ENCODE data around the gene NOTCH1. TPM values are rescaled to one million over a fixed set of nuclear protein-coding genes. Genes with fewer than 3 reads are reported as not detected.

NOTCH1 gene
- total and polyA plus RNA-seq, 2 of the 8 experiments (the other 6 are each of a cell fraction or from before 2014, with no cell fraction given), result 6.9 to 55.6 TPM

DNA sequence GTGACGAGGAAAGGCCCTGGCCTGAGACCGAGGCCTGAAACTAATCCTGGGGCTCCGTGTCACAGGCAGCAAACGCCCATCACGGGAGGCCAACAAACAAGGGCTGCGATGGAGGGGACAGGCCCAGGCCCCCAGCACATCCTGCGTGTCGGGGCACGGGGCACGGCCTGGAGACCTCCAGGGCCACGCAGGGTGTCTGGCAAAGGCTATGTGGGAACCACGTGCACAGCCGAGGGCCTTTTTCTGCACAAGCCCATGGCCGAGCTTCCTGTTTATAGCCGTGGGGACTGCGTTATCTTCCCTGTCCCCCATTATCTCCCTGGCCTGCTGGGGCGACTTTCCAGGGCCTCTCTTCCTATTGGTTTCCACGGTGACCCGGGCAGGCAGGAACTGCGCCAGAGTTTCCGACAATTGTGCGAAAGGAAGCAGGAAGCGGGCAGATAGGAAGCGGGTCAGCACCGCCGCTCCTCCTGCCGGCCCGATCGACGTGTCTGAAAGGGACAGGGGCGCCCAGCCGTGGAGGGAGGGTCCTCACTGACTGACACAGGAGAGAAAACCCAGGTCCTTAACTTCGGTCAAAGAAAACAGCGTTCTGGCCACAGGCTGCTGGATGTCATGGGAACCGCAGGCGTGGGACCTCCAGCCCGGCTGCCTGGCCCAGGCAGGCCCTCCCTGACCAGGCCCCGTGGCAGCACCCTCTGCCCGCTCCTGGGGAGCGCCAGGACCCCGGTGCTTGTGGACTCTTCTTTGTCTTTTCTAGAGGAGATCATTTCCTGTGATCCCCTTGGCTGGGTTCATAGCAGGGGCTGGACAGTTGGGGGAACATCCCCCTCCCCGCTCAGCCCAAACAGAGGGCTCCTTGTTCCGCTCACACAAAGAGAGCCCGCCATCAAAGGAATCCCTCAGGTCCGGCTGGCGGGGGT, 33.9 kb downstream of the NOTCH1 start (continued):
- no peak for TF ChIP-seq CHD7 (IDR thresholded peaks at IDR 0.05; ENCODE audit: insufficient replicate concordance, low read length)
